HG03095 (cell line): ENCODE results near the gene CNOT6L.

Experiments used
- ATAC-seq: cut with Tn5 transposase; IDR thresholded peaks from one replicate; pipeline ENCODE4 v1.9.1; 2021; ENCODE audit warnings: moderate library complexity; ENCODE audit not compliant: unreplicated experiment

The CNOT6L gene

DNA sequence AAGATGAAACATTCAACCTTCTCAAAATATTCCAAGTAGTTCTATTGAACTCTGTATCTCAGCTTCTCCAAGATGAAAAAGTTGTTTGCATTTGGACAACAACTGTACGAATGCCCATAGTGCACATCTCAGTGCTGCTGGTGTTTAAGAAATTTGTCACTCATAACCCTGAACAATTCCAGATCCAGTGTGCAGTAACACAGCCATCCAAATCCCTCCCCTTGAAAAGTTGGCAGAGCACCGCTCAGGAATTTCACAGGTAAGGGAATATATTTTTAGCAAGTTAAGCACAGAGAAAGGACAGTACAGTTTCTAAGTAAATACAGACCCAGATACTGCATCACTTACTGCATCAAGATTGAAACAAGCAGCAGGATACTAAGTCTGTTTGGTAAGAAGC, 104.7 kb downstream of the CNOT6L start:
- no peak for ATAC-seq

DNA sequence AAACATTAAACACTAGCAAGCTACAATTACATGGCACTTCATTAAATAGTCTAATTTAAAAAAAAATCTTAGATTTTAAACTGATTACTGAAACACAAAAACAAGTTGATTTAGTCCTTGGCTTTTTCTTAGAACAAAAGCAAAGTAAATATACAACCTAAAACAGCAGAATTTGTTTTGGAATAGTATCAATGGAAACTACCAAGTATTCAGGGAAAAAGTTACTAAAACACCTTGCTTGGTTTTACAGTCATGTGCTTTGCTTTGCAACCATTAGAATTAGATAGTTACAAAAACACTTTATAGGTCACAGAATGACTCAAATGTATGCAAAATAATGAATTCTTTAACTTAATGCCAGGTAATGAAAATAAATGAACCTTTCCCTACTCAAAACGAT, 105.3 kb downstream of the CNOT6L start:
- ATAC-seq, result no peak

DNA sequence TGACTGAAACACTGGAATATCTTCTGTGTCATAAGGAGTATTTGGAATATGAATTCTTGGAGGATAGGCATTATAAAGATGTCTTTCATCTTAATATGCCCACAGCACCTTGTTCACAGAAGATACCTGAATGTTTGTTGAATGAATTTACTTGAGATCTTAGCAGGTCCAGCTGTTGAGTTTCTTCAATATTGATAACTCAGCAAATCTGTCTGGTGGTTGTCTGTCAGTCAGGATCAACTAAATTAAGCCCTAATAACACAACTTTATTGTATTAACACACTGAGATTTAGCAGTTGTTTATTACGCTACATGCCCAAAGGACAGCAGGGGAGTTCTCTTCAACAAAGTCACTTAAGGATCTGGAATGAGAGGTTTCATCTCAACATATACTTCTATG, 106.5 kb downstream of the CNOT6L start:
- no peak for ATAC-seq

DNA sequence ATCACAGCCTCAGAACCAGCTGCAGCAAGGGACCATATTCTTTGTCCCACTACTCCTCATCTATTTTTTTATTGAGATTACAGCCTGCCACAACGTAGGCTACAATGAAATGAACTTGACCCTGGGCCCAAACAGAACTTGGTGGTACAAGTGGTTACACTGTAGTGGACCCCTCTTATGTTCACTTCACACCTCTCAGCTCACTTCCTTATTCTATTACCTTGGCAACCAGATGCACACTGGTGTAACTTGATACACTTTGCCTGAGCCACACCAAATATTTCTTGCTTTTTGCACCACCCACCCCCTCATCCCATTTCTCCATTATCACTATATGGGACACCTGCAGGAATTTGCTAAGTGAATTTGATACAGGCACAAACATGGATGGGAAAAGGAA, 107.7 kb downstream of the CNOT6L start:
- no peak for ATAC-seq

DNA sequence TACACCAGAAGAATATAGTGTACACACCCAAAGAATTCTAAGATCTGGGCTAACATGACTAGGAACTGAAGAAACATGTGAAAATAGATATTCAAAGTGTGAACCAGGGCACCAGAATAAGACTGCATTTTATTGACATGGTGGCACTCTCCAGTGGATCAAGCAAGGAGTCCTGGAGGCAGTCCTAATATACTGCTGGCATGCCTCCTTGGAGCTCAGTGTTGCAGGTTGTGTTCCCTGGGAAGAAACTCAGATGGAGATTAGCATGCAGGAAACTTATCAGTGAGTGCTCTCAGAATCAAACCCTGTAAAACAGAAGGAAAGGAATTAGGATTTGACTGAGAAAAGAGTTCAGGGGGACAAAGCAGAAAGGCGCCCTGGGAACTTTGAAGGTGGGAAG, 108.5 kb downstream of the CNOT6L start:
- ATAC-seq, result no peak

DNA sequence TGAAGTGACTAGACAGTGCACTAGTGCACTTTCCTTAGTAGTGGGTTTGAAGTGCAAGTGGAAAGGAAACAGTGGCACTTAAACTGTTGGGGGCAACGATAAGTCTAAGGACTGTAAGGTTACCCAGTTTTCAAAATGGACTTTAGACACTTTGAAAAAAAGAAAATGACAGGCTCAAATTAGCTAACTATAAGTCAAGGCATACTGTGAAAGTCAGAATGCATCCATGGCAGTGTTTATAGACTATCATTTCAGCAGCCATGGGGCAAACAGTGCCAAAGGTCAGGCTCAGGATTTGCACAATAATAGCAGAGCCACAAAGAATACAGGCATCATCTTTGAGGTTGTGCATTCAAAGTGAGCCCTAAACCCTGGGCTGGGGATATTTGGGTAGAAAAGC, 109.1 kb downstream of the CNOT6L start:
- no peak for ATAC-seq

DNA sequence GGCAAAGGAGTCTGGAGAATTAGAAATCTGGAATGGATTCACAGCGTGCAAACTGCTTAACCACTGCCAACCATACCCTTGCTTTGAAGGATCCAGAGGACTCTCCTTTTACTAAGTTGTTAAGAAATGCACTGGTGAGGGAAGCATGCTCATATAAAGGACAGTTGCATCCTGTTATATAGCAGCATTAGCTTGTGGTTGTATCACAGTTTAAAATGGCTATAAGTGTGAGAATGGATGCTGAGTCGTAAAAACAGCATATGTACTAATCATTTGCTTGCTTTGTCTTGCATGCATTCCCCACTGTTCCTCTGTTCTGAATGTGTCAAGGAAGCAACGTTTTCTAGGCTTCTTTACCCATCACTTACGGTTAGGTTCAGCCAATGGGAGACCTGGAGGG, 112.5 kb downstream of the CNOT6L start:
- ATAC-seq, result no peak

DNA sequence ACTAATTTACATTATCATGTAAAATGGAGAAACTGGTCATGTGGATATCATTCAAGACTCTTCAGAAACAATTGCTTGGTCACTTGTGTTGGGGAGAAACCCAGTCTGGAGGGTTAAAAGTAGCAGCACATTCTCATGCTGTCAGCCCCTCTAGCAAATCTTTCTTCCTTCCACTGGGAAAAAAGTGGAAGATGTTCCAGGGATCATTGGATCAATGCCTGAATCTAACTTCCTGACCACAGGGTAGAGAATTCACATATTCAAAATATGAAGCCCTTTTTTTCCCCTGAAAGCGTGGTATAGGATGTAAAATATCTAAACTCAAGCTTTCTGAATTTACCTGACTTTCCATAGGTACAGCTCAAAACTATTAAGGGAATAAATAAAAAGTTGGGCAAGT, 115.5 kb downstream of the CNOT6L start:
- ATAC-seq, result no peak

DNA sequence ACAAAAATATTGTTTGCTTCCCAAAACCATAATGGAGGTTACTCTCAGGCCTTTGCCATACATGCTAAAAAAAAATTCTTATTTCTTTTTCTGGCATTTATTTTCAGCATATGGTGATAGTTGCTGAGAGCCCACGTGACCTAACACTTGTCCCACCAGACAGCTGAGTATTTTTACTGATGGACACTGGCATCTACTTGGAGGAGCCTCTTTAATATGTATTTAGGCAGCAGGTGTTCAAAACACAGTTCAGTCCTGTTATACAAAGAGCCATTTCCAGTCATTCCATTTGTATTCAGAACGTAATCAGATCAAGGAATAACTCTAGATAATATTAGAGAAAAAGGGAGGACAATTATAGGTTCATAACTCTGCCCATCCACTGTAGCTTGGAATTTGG, 118.0 kb downstream of the CNOT6L start:
- ATAC-seq, result no peak

DNA sequence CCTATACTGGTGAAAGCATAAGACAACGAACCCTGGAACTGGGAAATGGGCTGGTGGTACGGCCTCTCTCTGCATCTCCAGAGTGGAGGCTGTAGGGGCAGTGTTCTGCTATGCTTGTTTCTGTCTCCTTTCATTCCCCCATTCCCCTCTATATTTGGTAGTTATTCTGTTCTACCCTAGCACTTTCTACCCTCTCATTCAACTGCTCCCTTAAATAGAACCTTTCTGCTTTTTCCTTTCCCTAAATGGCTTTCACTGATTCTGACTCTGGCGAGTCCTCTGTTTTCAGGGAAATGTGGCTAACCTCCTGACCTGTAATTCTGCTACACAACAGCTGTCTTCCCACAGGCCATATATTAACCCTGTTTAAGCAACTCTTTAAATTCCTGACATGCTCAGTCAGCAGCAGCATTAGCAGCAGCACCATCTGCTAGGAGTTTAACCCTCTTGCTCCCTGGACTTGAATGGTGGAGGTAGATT, 119.4 kb downstream of the CNOT6L start:
- ATAC-seq, result no peak

DNA sequence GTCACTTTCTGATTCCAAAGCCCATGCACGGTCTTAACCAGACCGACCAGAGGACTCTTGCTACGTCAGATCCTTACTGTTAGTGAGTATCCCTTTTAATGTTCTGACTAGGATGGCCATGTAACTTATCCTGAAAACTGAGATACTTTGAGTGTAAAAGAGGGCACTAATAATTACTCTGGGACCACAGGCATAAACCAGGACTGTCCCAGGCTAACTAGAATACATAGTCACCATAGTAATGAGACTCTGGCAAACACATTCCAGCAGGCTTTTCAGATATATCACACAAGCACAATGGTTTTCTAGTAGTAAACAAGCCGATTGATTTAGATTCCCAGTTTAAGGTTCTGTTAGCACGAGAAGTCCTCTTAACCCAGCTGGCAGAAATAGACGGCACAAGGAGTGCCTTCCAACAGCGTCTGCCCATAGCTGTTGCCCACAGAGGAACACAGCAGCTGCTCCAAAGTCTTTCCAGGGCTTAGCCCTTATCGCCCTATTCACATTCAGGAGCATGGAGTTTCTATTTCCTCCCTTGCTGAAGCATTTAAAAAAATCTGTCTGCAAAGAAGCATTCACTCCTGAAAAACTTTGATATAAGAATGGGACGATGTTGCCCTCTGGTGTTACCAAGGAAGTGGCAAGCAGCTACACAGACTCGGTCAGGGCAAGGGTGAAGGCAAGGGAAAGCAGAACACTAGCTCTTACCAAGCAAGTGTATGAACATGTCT, 121.1 kb downstream of the CNOT6L start:
- no peak for ATAC-seq

DNA sequence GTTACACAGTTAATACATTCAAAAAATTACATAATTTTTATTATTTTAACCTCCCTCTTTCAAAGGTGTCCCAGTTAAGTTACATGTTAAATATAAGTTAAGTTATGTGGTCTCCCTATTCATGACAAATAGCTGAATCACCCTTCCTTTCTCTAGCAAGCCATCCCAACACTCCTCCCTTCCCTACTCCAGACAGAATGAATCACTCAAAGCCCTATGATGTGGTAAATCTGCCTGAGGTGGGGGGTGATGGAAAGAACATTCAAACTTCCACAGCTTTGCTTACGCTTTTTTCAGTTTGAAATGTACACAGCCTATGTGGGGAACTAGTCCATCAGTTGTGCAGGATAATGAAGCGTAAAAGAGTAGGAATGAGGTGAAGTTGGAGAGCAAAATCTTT, 123.4 kb downstream of the CNOT6L start:
- no peak for ATAC-seq

DNA sequence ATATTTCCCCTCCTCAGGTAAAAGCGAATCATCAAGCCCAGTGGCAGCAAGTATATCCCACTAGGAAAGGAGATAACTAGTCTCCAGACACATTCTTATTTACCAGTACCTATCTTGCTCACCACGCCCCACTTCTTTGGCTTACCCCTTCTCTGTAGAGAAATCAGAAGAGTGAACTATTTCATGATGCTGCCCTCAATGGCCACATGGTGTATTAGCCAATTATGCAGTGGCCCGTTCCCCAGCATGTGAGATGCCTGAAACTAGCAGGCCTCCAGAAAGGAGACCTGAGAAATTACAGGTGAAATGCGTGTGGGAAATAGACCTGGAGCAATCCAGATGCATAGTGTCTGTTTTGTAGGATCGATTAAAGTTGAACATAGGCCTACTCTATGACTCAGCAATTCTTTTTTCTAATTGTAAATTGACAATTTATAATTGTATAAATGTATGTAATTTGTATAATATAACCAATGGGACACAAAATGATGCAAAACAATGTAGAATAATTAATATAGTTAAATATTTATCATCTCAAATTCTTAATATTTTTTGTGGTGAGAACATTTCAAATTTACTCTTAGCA, 126.2 kb downstream of the CNOT6L start:
- ATAC-seq, result no peak

DNA sequence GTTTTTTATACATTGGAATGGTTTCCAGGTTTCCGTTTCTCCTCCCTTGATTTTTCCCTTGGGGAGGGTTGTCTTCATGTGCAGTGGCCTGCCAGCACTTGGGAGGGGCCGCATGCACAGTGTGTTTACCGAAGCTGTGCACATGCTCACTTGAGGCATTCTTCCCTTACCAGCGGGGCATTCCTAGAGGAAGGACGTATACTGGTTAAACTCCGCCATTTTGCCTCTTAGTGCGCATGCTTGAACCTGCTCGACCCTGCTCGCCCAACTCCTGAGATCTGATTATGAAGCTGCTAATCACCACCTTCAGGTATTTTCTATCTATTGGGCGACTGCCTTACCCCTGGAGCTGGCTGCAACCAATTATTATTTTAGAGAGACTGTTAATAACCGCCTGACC, 137.4 kb downstream of the CNOT6L start:
- ATAC-seq, result no peak

DNA sequence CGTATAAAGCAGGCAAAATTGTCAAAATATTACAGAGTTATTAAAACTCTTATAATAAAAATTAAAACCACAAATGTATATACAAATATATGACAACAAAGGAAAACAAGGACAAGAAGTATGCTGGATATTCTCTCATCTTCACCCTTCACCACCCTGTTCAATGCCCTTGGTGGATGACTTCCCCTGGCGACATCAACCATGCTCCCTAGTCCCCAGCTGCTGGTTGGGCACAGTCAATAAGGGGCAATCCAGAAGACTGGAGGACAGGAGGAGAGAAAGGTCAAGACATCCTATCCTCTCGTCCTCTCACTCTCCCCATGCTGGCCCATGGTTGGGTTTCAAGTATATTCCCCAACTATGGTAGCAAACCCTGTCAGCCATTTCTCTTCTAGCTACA, 142.3 kb downstream of the CNOT6L start:
- no peak for ATAC-seq

DNA sequence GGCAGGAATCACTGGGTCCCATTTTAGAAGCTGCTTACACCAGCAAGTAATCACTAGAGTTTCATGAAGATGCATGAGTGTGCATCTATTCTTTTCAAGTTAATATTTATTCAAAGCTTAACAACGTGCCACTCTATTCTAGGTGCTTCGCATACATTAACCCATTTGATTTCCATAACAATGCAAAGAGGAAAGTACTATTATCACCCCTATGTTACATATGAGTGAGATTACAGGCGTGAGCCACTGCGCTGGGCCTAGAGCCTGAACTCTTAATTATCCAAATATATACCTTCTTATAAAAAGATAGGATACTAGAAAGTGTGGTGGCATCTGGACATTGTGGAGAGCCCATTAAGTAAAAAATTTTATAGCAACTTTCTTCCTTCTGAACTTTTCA, 148.1 kb downstream of the CNOT6L start:
- ATAC-seq, result no peak

DNA sequence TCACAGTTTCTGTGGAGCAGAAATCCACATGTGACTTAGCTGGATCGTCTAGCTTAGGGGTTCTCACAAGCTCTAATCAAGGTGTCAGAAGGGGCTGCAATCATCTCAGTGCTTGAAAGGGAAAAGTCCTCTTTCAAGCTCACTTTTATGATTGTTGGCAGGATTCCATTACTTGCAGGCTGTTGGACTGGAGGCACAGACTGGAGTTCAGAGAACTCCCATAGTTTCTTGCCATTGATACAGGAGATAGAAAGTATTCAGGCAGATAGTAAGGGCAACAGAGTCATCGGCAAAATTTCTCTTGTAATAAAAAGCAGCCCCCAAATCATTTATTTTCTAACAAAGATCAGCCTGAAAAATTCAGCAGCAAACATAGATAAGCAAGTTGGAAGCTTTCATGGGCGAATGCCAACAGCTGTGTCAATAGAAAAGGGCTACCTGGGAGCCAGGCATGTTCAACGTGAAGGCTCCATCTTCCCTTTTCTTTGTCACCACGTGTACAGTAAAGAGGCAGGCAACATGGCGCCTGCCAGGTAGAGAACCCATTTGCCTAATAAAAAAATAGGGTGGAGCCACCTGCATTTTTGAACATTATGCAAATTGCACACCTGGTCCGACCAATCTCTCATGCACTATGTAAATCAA, 149.1 kb downstream of the CNOT6L start:
- no peak for ATAC-seq

DNA sequence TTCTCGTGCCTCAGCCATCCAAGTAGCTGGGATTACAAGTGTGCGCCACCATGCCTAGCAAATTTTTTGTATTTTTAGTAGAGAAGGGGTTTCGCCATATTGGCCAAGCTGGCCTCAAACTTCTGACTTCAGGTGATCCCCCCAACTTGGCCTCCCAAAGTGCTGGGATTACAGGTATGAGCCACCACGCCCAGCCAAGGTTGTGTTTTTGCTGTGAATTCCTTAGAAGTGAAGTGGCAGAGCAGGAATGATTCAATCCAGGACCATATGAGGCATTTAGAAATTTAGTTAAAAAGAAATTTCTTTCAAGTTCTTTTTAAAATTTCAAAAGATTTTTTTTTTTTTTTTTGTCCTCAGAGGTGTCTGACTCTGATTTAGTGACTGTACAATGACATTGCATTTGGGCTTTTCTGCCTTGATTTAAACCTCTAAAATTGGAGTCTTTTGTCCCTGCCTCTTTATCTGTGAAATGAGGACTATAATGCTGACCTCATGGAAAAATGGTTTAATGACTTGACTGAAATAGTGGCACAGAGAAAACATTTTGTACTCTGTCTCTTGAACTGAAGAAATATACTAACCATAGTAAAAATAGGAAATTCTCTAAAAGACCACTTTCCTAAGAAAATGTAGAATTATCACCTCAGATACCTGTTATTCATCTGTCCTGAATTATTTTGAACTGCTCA, 153.6 kb downstream of the CNOT6L start:
- no peak for ATAC-seq
